Superior temporal gyrus (tissue), 1 donor: ENCODE results near the gene CD177.
"Not testable (repeated sequence)": the region's sequence is repeated elsewhere in the genome, so short reads cannot be mapped to it uniquely, and the experiment has no call there.

Experiments used
- DNase-seq: peaks from one replicate; pipeline ENCODE4 v3.0.0-alpha.2; 2016; ENCODE audit errors: extremely low spot score

The CD177 gene

DNA sequence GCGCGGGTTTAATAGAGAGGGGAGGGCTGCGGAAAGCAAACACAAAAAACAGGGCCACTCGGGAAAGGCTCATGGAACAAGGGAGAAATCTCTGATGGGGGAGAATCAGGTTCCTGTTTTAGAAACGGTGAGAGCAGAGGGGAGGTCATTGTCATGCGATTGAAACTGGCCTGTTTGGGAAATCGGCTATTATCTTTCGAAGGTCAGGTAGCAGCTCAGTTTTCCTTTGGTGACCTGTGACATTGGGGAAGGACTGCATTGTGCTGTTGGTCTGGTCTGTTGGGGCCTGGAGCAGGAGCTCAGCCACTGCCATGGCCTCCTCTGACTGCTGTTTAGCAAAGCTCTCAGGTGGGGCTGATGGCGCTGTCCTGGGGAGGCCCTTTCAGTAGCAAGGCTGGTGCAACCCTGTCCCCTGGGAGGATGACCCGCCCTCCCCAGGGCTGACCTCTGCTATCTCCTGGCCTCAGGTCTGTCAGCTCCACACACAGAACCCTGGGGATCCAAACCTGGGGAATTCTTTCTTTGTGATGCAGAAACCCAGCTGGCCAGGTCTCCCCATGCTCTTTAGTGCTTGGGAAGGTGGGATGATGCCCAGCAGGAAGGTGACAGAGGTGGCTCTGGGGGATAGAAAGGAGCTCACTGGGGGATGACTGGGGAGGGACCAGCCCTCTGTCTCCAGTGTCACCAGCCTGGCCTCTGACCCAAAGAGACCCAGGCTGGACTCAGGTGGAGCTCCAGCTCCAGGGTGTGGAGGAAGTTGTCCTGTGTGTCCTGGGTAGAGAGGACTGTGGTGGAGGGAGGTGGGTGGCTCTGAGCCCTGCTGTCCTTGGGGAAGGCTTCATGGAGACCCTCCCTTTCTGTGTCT lies 21.2 kb upstream of the CD177 start:
- DNase-seq, result no peak

DNA sequence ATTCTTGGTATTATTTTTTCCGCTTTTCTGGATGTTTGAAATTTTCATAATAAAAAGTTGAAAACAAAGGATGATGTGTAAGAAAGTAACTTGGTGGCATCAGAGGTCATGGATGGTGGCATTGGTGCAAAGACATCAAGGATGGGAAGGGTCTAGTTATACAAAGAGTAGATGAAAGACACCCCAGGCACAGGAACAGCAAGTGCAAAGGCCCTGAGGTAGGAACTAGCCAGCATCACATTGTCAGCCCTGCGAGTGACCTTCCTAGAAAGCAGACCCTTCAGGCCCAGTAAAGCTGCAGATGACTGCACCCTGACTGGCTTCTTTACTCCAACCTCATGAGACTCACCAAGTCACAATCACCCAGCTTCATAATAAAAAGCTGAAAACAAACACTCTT lies 17.0 kb upstream of the CD177 start:
- not testable (repeated sequence) for DNase-seq

DNA sequence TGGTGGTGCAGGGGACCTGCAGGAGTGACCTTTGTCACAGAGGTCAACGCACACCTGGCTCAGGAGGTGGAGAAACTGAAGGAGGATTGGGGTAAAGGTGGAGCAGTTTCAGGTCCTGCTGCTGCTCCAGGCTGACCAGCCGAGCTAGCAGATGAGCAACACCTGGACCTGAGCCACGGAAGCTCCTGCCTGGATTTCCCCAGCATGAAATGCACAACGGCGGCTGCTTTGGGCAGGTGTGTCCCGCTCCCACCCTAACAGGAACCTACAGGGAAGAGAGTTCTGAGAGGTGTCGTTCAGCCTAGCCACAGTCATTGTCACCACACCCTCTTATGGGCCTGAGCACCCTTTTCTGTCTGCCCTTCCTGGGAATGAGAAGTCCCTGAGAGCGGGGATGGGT lies 15.7 kb upstream of the CD177 start:
- no peak for DNase-seq

DNA sequence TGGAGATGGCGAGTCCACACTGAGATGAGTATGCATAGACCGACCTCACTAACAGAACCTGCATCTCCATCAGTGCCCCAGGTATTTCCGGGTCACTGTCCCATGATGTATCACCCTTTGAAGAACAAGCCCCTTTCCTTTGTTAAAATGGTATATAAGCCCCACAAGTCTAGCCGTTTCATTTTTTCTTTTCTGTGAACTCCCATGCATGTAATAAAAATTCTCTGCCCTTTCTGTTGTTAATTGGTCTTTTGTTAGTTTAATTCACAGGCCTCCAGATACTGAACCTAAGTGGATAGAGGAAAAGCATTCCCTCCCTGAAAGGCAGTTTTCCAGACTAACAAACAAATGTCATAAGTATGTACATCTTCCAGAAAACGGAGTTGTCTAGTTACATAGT lies 15.0 kb upstream of the CD177 start:
- no peak for DNase-seq

DNA sequence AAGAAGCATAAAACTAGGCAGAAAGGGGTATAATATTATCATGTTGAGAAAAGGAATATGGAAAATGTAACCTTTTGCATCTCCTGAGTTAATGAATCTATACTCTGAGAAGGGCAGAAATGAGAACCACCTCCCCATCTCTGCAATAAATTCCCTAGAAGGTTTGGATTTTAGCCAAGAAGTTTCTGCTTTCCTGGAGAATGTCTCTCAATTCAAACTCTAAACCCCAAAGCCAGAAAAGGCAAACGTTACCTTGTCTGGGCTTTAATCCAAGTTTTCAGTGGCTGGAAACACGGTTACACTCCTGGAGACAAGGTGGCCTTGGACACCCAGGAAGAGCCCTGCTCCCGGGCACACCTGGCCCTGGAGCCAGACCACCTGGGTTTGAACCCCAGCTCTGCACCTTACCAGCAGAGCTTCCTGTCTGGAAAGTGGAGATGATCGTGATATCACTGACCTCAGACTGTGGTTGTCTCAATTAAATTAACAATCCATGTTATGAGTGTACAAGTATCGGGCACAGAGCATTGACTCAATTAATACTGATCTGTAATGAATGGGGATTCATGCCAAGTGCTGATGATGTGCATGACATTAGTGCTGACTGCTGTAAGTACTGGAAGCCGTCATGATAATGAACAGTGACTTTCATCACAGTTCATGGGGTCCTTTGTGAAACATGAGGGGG lies 14.1 kb upstream of the CD177 start:
- not testable (repeated sequence) for DNase-seq

DNA sequence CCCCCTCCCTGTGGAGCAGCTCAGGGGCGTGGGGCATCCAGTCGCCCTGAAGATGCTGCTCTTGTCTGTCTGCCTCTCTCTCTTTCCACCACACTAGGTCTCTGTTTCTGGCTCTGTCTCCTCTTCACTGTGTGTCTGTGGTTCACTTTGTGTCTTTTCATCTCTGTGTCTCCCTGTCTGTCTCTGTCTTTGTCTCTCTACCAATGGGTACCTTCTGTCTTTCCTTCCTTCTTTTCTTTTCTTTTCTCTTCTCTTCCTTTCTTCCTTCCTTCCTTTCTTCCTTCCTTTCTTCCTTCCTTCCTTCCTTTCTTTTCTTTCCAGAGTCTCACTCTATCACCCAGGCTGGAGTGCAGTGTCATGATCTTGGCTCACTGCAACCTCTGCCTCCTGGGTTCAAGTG lies 13.4 kb upstream of the CD177 start:
- not testable (repeated sequence) for DNase-seq

DNA sequence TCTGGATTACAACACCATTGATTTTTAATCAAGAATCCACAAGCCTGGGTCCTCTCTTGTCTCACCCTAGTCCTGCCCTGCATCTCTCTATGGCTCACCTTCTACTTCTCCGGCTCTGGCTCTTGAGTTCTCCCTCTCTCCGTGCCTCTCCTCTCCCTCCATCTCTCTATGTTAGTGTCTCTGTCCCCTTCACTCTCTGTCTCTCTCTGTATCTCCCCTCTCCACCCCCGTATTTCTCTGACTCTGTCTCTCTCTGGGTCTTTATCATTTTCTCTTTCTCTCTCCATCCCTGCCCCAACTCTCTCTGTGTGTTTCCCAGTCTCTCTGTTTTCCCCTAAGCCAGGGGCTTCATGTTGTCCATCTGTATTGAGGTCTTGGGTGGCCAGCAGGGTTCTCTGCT lies 12.4 kb upstream of the CD177 start:
- not testable (repeated sequence) for DNase-seq

DNA sequence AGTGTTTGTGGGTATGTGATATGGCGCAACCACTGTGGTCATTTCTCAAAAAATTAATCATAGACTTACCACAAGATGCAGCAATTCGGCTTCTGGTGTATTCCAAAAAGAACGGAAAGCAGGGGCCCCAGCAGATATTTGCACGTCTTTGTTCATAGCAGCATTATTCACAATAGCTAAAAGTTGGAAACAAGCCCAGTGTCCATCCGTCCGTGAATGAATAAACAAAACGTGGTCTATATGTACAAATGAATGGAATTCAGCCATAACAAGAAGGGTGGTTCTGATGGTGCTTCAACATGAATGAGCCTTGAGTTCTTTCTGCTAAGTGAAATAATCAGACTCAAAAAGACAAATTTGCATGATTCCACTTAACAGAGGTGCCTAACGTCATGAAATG lies 11.4 kb upstream of the CD177 start:
- DNase-seq, result peak; percentile 49

DNA sequence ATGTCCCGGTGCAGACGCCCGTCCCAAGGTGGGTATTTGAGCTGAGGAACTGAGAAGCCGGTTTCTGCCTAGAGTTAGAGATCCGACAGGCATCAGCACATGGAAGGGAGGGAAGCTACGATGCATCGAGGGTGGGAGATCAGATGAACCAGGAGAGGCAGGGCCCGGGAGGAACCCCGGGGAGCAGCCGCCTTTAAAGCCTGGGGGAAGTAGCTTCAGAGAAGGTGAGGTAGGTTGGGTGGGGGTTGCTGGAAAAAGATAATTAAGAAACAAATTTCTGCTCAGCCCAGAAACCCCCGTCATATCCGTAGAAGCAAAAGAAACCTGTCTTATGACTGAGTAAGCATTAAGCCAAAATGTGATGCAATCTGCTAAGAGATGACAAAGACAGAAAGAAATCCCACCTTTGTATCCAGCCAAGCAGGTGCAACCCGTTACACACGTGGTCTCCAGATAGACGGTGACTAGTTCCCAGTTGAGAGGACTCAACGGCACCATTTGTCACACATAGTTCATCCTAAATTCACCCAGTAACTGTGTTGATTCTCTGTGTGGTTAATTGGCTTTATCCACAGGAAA lies 9.1 kb upstream of the CD177 start:
- DNase-seq, result not testable (repeated sequence)

DNA sequence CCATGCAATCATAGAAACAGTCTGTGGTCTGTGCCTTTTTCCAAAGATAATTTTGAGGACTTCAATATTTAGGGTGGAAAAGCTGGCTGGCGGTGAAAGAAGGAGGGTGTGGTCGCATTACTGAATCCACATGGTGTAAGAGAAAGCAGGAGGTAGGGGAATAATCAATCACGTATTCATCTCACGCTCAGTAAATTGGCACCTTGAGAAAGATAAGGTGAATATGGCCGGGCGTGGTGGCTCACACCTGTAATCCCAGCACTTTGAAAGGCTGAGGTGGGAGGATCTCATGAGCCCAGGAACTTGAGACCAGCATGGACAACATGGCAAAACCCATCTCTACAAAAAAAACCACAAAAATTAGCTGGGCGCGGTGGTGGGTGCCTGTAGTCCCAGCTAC lies 3.7 kb upstream of the CD177 start:
- not testable (repeated sequence) for DNase-seq

DNA sequence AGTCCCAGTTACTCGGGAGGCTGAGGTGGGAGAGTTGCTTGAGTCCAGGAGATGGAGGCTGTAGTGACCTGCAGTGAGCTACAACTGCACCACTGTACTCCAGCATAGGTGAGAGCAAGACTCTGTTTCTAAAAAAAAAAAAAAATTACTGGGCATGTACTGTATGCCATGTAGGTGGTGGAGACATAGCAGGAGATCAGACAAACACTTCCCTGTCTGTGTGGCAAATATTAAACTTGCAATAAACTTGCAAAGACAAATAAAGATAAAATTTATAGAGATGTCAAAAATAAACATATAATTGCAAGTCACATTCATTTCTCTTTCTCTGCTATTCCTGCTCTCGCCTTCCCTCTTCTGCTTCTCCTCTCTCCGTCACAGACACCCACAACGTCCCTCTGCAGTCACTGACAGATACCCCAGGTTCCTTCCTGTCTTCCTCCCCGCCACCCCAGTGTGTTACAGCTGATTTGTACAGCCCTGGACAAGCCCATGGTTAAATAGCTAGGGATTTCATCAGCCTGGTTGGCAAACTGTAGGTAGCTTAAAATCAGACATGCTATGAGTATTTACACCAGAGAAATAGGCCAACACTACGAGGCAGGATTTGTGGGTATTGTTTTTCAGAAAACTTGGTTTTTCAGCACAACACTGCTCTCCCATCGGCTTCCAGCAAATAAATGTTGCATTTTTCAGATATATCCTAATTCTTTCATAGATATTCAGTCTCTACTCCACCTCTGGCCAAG lies 1.3 kb upstream of the CD177 start:
- no peak for DNase-seq

DNA sequence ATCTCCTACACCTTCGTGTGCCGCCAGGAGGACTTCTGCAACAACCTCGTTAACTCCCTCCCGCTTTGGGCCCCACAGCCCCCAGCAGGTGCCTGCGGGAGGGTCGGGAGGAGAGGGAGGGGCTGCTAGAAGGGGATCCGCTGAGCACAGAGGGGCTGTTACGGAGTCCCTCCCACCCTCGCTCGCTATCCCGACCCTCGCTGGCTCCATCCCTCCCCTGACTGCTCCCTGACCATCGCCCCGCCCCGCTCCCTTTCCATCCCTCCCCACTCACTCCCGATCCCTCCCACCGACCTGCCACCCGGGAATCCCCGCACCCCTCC lies 780 bp downstream of the CD177 start:
- DNase-seq, result no peak

DNA sequence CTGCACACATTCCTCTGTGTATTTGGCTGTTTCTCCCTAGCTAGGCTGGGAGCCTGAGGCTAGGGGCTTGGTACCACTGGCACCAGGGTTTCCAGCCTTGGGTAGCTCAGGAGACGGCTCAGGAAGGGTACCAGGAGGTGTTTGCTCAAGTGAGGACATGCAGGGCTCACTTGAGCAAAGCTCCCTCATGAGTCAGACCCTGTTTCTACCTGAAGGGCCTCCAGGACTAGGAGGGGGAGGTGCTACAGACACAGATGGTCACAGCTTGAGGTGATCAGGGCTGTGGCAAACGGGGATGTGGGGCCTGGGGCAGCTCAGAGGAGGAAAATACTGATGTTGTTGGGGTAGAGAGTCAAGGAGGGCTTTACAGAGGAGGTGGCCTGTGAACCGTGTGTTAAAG lies 3.3 kb downstream of the CD177 start:
- DNase-seq, result not testable (repeated sequence)

DNA sequence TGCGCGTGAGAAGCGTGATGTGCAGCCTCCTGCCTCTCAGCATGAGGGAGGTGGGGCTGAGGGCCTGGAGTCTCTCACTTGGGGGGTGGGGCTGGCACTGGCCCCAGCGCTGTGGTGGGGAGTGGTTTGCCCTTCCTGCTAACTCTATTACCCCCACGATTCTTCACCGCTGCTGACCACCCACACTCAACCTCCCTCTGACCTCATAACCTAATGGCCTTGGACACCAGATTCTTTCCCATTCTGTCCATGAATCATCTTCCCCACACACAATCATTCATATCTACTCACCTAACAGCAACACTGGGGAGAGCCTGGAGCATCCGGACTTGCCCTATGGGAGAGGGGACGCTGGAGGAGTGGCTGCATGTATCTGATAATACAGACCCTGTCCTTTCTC lies 8.7 kb downstream of the CD177 start:
- DNase-seq, result no peak

DNA sequence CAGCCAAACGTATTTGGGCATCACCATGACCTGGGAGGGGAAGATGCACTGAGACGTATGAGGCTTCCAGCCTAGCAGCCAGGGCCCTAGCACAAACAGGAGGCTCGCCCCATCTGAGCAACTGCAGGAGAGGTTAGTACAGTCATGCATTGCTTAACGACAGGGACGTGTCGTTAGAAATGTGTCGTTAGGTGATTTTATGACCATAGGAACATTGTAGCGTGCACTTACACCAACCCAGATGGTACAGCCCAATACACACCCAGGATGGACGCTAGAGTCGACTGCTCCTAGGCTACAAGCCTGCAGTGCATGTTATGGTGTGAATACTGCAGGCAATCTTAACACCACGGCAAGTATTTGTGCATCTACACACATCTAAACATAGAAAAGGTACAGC lies 9.3 kb downstream of the CD177 start:
- no peak for DNase-seq

DNA sequence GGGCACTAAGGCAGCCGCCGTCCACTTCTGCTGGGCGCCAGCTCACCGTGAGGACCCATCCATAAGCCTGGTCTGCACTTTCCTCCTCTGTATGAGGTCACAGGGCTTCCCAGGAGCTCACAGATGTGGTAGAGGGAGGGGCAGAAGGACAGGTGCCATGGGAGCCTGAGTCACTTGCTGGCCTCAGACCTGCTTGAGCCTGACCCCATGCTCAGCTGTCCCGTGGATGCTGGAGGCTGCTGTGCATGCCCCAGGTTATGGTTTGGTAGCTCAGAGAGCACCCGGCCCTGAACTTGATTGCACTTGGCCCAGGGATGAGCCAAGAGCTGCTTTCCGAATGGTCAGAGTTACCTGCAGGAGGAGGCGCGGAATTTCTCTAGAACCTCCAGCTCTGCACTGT lies 12.2 kb downstream of the CD177 start:
- DNase-seq, result not testable (repeated sequence)

DNA sequence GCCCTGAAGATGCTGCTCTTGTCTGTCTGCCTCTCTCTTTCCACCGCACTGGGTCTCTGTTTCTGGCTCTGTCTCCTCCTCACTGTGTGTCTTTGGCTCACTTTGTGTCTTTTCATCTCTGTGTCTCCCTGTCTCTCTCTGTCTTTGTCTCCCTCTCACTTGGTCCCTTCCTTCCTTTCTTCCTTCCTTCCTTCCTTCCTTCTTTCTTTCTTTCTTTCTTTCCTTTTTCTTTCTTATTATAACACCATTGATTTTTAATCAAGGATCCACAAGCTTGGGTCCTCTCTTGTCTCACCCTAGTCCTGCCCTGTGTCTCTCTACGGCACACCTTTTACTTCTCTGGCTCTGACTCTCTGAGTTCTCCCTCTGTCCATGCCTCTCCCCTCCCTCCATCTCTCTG lies 14.3 kb downstream of the CD177 start:
- no peak for DNase-seq

DNA sequence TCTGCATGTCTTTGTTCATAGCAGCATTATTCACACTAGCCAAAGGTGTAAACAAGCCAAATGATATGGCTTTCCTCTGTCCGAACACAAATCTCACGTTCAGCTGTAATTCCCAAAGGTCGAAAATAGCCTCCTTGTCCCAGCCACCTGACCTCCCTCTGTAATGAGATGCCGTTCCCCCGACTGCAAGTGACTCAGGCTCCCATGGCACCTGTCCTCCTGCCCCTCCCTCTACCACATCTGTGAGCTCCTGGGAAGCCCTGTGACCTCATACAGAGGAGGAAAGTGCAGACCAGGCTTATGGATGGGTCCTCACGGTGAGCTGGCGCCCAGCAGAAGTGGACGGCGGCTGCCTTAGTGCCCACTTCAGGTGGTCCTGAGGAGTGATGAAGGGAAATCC lies 15.4 kb downstream of the CD177 start:
- DNase-seq, result not testable (repeated sequence)

DNA sequence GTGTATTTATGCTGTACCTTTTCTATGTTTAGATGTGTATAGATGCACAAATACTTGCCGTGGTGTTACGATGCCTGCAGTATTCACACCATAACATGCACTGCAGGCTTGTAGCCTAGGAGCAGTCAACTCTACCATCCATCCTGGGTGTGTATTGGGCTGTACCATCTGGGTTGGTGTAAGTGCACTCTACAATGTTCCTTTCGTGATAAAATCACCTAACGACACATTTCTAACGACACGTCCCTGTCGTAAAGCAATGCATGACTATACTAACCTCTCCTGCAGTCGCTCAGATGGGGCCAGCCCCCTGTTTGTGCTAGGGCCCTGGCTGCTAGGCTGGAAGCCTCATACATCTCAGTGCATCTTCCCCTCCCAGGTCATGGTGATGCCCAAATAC lies 18.4 kb downstream of the CD177 start:
- no peak for DNase-seq

DNA sequence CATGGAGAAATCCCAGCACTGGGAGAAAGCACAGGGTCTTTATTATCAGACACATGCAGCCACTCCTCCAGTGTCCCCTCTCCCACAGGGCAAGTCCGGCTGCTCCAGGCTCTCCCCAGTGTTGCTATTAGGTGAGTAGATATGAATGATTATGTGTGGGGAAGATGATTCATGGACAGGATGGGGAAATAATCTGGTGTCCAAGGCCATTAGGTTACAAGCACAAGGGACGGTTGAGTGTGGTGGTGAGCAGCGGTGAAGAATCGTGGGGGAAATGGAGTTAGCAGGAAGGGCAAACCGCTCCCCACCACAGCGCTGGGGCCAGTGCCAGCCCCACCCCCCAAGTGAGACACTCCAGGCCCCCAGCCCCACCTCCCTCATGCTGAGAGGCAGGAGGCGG lies 19.0 kb downstream of the CD177 start:
- no peak for DNase-seq

DNA sequence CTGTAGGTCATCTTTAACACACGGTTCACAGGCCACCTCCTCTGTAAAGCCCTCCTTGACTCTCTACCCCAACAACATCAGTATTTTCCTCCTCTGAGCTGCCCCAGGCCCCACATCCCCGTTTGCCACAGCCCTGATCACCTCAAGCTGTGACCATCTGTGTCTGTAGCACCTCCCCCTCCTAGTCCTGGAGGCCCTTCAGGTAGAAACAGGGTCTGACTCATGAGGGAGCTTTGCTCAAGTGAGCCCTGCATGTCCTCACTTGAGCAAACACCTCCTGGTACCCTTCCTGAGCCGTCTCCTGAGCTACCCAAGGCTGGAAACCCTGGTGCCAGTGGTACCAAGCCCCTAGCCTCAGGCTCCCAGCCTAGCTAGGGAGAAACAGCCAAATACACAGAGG lies 24.1 kb downstream of the CD177 start:
- DNase-seq, result not testable (repeated sequence)

DNA sequence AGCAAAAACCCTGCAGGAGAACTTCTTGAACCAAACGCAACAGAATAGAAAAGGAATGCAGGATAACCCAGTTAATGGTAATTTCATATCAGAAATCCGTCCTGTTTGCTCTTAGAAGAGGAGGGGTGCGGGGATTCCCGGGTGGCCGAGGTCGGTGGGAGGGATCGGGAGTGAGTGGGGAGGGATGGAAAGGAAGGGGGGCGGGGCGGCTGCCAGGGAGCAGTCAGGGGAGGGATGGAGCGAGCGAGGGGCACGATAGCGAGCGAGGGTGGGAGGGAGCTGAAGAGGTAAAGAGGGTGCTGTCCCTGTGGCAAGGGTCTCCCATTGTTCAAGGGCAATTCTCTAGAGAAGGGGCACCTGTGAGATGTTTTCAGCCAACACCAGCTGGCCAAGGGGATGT lies 26.5 kb downstream of the CD177 start:
- DNase-seq, result no peak
